B cell (primary cell): ENCODE data around the gene NSUN7. TPM values are rescaled to one million over a fixed set of nuclear protein-coding genes. Genes with fewer than 3 reads are reported as not detected.

Source experiments
- ATAC-seq: fragments of 200-7000 bp; cut with Tn5 transposase; one replicate; pipeline ENCODE4 v1.10.0; 2021; ENCODE audit warnings: low read depth, mild to moderate bottlenecking, moderate number of reproducible peaks, moderate library complexity
- CTCF ChIA-PET: fragments of 350-600 bp; sonication (Branson Sonifier 250); formaldehyde crosslinking; loops from one replicate; lab custom pipeline; 2021; ENCODE audit warnings: antibody characterized with exemption, inconsistent platforms; lab: Charles Lee
- POLR2A ChIA-PET: fragments of 350-600 bp; sonication (Branson Sonifier 250); formaldehyde crosslinking; loops from one replicate; lab custom pipeline; 2021; ENCODE audit warnings: antibody characterized with exemption; lab: Charles Lee
- DNase-seq: peaks from one replicate; pipeline ENCODE4 v3.0.0; 2013
- H2AFZ ChIP-seq: 2 replicates; pipeline ENCODE4 v1.6.1; 2012; ENCODE audit warnings: mild to moderate bottlenecking, low read depth, low read length; ENCODE audit not compliant: insufficient read depth, poor library complexity, severe bottlenecking
- H3K27ac ChIP-seq, 2 donors: 1 replicate in 1 of 2; 2 replicates in 1 of 2; pipeline ENCODE4 v1.5.1; 2012 to 2013; ENCODE audit warnings: low read length in 2 of 2, mild to moderate bottlenecking in 2 of 2, moderate library complexity in 1 of 2
- H3K27me3 ChIP-seq, 4 experiments: fragments of 200-600 bp in 1 of 4; sonication (generic) in 1 of 4; replicated peaks in 1 of 4; 1 replicate in 2 of 4; 2 replicates in 2 of 4; pipeline versions ENCODE4 v1.6.1 to v1.7.0; 2013 to 2016; ENCODE audit warnings: low read length in 3 of 4, mild to moderate bottlenecking in 2 of 4, mixed read lengths in 1 of 4, moderate library complexity in 1 of 4; ENCODE audit not compliant: insufficient read depth in 4 of 4, control insufficient read depth in 3 of 4; ENCODE audit errors: control extremely low read depth in 1 of 4
- H3K36me3 ChIP-seq, 2 experiments: replicated peaks in 1 of 2; 1 replicate in 1 of 2; 2 replicates in 1 of 2; pipeline versions ENCODE4 v1.6.1 to v1.7.1; 2013; ENCODE audit warnings: low read length in 1 of 2; ENCODE audit not compliant: insufficient read depth in 2 of 2, control insufficient read depth in 1 of 2; ENCODE audit errors: control extremely low read depth in 1 of 2, extremely low read depth in 1 of 2
- H3K4me1 ChIP-seq, 2 donors: fragments of 200-600 bp in 1 of 2; sonication (generic) in 1 of 2; 1 replicate in 1 of 2; 2 replicates in 1 of 2; pipeline versions ENCODE4 v1.5.1 to v1.6.1; 2013 to 2017; ENCODE audit warnings: low read length in 2 of 2; ENCODE audit not compliant: control insufficient read depth in 2 of 2, insufficient read depth in 2 of 2
- H3K4me2 ChIP-seq: replicated peaks from 2 replicates; pipeline ENCODE3; 2012; ENCODE audit warnings: mild to moderate bottlenecking, low read depth, low read length; ENCODE audit not compliant: poor library complexity, severe bottlenecking
- H3K4me3 ChIP-seq, 5 experiments: fragments of 200-600 bp in 1 of 5; sonication (generic) in 1 of 5; 1 replicate in 3 of 5; 2 replicates in 2 of 5; pipeline versions ENCODE4 v1.5.1 to v1.7.0; 2011 to 2016; ENCODE audit warnings: low read length in 4 of 5, mild to moderate bottlenecking in 4 of 5, low read depth in 2 of 5, control low read depth in 1 of 5, moderate library complexity in 1 of 5; ENCODE audit not compliant: insufficient read depth in 1 of 5; ENCODE audit errors: control extremely low read depth in 1 of 5, extremely low read depth in 1 of 5
- H3K79me2 ChIP-seq: fragments of 200-600 bp; sonication (generic); one replicate; pipeline ENCODE4 v1.6.0; 2016; ENCODE audit warnings: low read length; ENCODE audit not compliant: control insufficient read depth, insufficient read depth
- H3K9ac ChIP-seq: fragments of 200-600 bp; sonication (generic); 2 replicates; pipeline ENCODE4 v1.6.1; 2017; ENCODE audit warnings: mild to moderate bottlenecking, low read length, moderate library complexity
- H3K9me3 ChIP-seq, 3 donors: one replicate each; pipeline versions ENCODE4 v1.6.1 to v1.7.1; 2013; ENCODE audit warnings: low read length in 2 of 3; ENCODE audit not compliant: control insufficient read depth in 2 of 3, insufficient read depth in 1 of 3; ENCODE audit errors: control extremely low read depth in 1 of 3
- H4K20me1 ChIP-seq: 2 replicates; pipeline ENCODE4 v1.6.0; 2012; ENCODE audit warnings: mild to moderate bottlenecking, low read length; ENCODE audit not compliant: insufficient read depth, control insufficient read depth, poor library complexity, severe bottlenecking
- H3K27ac Mint-ChIP-seq: one replicate; pipeline ENCODE4 v1.8.0; 2021; ENCODE audit warnings: mixed read lengths
- H3K27me3 Mint-ChIP-seq: one replicate; pipeline ENCODE4 v1.8.0; 2021; ENCODE audit warnings: mixed read lengths
- H3K4me1 Mint-ChIP-seq: one replicate; pipeline ENCODE4 v1.8.0; 2021; ENCODE audit warnings: mixed read lengths
- H3K4me3 Mint-ChIP-seq: one replicate; pipeline ENCODE4 v1.8.0; 2021; ENCODE audit warnings: mixed read lengths
- H3K9me3 Mint-ChIP-seq: one replicate; pipeline ENCODE4 v1.8.0; 2022; ENCODE audit warnings: mixed read lengths; ENCODE audit not compliant: insufficient read depth
- EZH2 ChIP-seq: IDR thresholded peaks from 2 replicates; pipeline ENCODE4 v1.6.1; 2012; ENCODE audit warnings: borderline replicate concordance, low read depth, mild to moderate bottlenecking, moderate library complexity, low read length; ENCODE audit not compliant: insufficient read depth, poor library complexity, severe bottlenecking
- WGBS: methylation state at CpG from one replicate; pipeline ENCODE4 v1.1.5; 2013; ENCODE audit warnings: missing lambda C conversion rate; ENCODE audit not compliant: insufficient coverage; 5-methylcytosine and 5-hydroxymethylcytosine counted together
- intact Hi-C: fragments of 100-400 bp; cut with micrococcal nuclease; formaldehyde crosslinking; loops from one replicate; pipeline ENCODE4 v1.10.0; 2022
- polyA plus RNA-seq: library from polyadenylated mRNA; depleted of rRNA; stranded (reverse); fragments of >200 nt; gene quantifications from 2 replicates; pipeline ENCODE4 v1.2.3, GENCODE V29; 2012
- total RNA-seq, 2 donors: library from RNA; stranded (reverse); fragments of 120-200 nt in 1 of 2; gene quantifications; 1 replicate in 1 of 2; 2 replicates in 1 of 2; pipeline versions ENCODE4 v1.2.3 to v1.2.4, GENCODE V29; 2013 to 2022
- TF ChIP-seq, protein P1 (sequence below): fragments of 200-600 bp; IDR thresholded peaks from one replicate; pipeline ENCODE4 v1.8.0; 2022; ENCODE audit warnings: antibody characterized with exemption, mild to moderate bottlenecking

The NSUN7 gene
- total and polyA plus RNA-seq, 2 donors (not counting 1 experiment from before 2014, with no cell fraction given): 0.75 to 29.8 TPM

DNA sequence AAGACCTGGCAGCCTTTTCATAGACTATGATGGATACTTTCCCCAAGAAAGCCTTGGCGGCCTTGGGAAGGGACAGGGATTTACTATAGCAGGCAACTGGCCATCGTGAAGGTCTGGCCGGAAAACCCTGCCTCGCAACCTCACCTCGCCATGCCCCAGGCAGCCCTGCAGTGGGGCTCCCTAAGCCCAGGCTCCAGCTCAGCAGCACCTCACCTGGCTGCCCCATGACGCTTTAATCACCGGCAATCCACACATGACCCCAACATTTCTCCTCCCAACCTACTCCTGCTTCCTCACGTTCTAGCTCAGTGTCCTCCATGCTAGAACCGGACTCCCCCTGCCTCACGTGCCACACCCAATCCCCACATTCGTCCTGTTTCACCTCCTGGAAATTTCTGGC, 82.4 kb downstream of the NSUN7 start:
- DNase-seq: no peak
- H3K27me3 Mint-ChIP-seq: peaks cover 4% of the 10 kb centered on the region
- H3K27ac Mint-ChIP-seq: peak overlapping the region; percentile 37
- Histone ChIP-seq H3K27me3 (no peaks in the 10 kb centered on the region), H3K4me3 (no peak overlapping the region), H3K4me2 (no peak overlapping the region), H4K20me1 (no peaks in the 10 kb centered on the region), H3K36me3 (no peaks in the 10 kb centered on the region), H3K9ac (no peak overlapping the region), H3K79me2 (no peaks in the 10 kb centered on the region), H2AFZ (no peak overlapping the region), H3K27ac (no peak overlapping the region), H3K9me3 (peaks cover 0 to 18% (median 0%) of the 10 kb centered on the region in 3 donors), H3K4me1 (no peaks in the 10 kb centered on the region)
- POLR2A ChIA-PET: no interaction called here
- H3K4me3 Mint-ChIP-seq: no peak overlapping the region
- intact Hi-C loops: no loop called here
- TF ChIP-seq, protein P1, sequence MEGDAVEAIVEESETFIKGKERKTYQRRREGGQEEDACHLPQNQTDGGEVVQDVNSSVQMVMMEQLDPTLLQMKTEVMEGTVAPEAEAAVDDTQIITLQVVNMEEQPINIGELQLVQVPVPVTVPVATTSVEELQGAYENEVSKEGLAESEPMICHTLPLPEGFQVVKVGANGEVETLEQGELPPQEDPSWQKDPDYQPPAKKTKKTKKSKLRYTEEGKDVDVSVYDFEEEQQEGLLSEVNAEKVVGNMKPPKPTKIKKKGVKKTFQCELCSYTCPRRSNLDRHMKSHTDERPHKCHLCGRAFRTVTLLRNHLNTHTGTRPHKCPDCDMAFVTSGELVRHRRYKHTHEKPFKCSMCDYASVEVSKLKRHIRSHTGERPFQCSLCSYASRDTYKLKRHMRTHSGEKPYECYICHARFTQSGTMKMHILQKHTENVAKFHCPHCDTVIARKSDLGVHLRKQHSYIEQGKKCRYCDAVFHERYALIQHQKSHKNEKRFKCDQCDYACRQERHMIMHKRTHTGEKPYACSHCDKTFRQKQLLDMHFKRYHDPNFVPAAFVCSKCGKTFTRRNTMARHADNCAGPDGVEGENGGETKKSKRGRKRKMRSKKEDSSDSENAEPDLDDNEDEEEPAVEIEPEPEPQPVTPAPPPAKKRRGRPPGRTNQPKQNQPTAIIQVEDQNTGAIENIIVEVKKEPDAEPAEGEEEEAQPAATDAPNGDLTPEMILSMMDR: no peak
- peaks cover 6% of the 10 kb centered on the region for H3K4me1 Mint-ChIP-seq
- CTCF ChIA-PET: no interaction called here
- ATAC-seq: no peak
- H3K9me3 Mint-ChIP-seq: no peaks in the 10 kb centered on the region
- 85% methylated on average over 11 of the region's 11 CpGs for WGBS

DNA sequence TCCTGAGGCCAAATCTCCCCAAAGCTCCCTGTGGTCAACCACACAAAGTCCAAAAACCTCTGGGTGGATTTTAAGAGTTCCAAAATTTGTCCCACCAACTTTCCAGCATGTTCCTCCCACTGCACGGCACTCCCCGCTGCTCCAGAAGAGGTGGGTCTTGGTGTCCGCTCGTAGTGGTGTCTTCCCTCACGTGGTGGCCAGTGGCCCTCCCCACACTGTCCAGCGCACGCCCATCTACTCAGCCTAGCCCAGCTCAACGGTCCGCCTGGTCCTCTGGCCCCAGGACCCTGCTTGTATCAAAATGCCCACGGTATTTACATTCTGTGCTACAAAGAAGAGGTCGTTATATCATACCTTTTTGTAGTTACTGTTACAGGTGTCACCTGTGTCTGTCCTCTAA, 83.5 kb downstream of the NSUN7 start:
- Histone ChIP-seq H2AFZ (no peak overlapping the region), H3K36me3 (no peaks in the 10 kb centered on the region), H3K79me2 (no peaks in the 10 kb centered on the region), H3K4me1 (no peaks in the 10 kb centered on the region), H4K20me1 (no peaks in the 10 kb centered on the region), H3K9me3 (peaks cover 0 to 10% (median 0%) of the 10 kb centered on the region in 3 donors), H3K4me2 (no peak overlapping the region), H3K9ac (no peak overlapping the region), H3K4me3 (no peak overlapping the region), H3K27ac (no peak overlapping the region), H3K27me3 (no peaks in the 10 kb centered on the region)
- 95% methylated on average over 8 of the region's 11 CpGs for WGBS
- ATAC-seq: no peak
- DNase-seq: no peak
- CTCF ChIA-PET: no interaction called here
- H3K4me3 Mint-ChIP-seq: no peak overlapping the region
- H3K9me3 Mint-ChIP-seq: no peaks in the 10 kb centered on the region
- H3K4me1 Mint-ChIP-seq: peaks cover 7% of the 10 kb centered on the region
- POLR2A ChIA-PET: no interaction called here
- H3K27ac Mint-ChIP-seq: no peak overlapping the region
- TF ChIP-seq, protein P1: no peak
- TF ChIP-seq EZH2: no peak
- intact Hi-C loops: no loop called here
- peaks cover 4% of the 10 kb centered on the region for H3K27me3 Mint-ChIP-seq
